GM19023 (cell line): ENCODE measurements around the gene SPP1.

Experiments
- ATAC-seq: cut with Tn5 transposase; IDR thresholded peaks from one replicate; pipeline ENCODE4 v1.9.1; 2021; ENCODE audit warnings: mild to moderate bottlenecking, moderate library complexity; ENCODE audit not compliant: unreplicated experiment

Gene SPP1

DNA sequence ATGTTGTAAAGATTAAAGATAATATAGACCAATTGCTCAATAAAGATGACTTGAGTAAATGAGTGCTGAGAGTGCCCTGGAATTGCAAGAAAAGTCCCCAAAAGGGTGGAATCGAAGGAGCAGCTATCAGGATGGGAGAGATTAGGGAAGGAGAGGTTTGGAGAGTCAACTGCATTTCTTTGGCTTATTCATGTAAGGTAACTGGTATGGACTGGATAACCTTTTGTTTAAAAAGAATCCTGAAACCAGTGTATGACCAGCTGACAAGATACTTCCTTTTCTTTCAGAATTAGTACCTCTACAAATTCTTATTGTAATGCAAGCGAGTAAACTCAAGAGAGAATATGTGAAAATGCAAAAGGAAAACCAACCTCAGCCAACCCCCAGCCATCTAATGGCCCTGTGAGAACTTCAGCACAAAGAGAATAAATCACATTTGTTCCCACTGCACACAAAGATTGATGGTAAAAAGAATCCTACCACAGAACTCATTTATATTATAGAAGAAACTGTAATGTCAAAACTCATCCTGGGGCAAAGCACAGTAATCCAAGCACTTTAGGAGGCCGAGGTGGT lies 24.5 kb upstream of the SPP1 start:
- no peak for ATAC-seq

DNA sequence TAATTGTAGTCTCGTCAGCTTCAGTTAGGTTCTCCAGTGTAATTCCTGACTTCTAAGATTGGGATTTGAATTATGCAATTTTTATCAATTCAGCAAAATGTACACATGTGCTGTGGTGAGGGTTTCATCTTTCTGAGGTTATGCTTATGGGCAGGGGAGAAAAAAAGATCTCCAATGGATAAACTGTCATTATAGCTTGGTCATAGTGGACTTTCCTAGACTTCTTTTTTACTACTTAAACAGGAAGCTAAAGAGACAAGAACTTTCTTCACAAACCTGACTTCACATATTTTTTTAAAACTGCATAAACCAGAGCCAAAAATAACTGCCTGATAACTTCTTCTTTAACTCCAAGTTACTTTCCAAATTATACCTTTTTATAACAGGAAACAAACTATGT lies 21.7 kb upstream of the SPP1 start:
- ATAC-seq = no peak

DNA sequence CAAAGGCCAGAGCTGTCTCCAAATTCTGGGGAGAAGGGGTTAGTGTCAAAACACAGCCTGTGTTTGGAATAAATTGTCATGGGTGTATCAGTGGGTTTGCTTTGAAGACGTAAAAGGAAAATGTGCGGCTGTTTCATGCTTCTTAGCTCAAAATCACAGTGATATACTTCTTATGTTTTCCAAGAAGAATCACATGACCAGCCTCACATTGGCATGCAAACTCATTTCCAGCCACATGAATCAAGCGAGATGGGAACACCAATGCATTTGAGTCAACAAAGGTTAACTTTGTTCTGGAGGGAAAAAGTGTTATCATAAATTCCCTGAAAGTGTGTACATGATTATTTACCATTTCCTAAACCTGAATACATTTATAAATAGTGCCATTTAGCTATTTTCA lies 19.0 kb upstream of the SPP1 start:
- ATAC-seq = no peak

GRCh38 chr4:87957061-87957460 lies 18.5 kb upstream of the SPP1 start:
- no peak for ATAC-seq

GRCh38 chr4:87961993-87962392 lies 13.5 kb upstream of the SPP1 start:
- no peak for ATAC-seq

DNA sequence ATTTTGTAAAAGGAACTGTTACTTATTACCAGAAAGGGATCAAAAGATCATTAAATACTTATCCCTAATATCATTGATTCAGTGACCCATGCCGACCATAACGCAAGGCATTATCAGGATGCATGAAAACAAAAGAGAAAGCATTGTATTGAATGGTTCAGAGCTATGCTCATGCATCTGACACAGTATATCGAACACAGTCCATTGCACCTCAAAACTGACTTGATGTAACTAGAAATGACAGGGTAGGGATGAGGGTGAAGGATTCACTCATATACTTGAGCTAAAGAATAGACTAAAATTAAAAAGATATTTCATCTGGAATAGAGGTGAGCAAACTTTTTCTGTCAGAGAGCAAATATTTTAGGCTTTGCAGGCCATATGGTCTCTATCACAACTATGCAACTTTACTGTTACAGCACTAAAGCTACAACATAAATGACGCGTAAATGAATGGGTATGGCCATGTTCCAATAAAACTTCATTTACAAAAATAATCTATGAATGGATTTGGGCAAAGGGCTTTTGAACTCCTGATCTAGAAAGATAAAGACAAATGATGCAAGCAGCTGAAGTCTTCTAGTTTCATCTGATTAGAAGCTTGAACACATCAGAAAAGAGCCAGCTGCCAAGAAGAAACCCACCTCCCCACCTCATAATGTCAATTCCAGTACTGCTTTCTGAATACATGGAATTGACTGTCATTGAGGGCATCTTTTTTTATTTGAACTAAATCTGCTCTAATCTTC lies 12.9 kb upstream of the SPP1 start:
- no peak for ATAC-seq

GRCh38 chr4:87965501-87965975 lies 10.0 kb upstream of the SPP1 start:
- ATAC-seq = no peak

DNA sequence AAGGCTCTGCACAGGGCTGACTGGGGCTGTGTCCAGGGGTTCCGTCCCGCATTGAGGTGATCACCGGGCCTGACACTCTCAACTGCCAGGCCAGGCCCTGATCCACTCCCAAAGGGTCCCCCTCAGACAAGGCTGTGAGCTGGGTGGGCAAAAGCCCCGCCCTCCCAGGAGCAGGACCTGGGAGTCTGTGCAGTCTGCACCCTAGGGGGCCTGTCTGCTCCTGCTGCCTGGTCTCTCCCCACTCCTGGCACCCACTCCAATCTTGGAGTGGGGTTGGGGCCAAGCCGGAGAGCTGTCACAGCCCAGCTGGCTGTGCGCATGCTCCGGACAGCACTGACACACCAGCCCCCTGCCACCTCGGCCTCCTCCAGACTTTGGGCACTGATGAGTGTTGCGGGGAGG lies 9.4 kb upstream of the SPP1 start:
- ATAC-seq = no peak

- no peak for ATAC-seq
Measured at GRCh38 chr4:87967193-87967592, 8.3 kb upstream of the SPP1 start.

DNA sequence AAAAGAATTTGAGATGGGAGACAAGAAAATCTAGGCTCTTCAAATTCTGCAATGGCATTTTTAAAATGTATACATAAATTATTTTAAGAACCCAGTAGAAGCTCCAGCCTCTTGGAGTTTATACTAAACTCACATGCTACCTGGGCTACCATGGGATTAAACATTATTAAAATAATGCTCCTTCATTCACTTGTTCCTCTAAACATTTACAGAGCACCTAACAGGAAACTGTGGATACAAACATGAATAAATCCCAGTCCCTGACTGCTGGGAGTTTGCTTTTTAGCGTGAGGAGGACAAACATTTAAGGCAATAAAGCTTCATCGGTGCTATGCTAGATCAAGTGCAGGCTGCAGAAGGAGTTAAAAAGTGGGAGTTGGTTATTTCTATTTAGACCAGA lies 5.4 kb upstream of the SPP1 start:
- ATAC-seq = no peak

- no peak for ATAC-seq
Measured at GRCh38 chr4:87971866-87972265, 3.6 kb upstream of the SPP1 start.

- peak; percentile 82 for ATAC-seq
Measured at GRCh38 chr4:87973283-87974169, 2.0 kb upstream of the SPP1 start.

DNA sequence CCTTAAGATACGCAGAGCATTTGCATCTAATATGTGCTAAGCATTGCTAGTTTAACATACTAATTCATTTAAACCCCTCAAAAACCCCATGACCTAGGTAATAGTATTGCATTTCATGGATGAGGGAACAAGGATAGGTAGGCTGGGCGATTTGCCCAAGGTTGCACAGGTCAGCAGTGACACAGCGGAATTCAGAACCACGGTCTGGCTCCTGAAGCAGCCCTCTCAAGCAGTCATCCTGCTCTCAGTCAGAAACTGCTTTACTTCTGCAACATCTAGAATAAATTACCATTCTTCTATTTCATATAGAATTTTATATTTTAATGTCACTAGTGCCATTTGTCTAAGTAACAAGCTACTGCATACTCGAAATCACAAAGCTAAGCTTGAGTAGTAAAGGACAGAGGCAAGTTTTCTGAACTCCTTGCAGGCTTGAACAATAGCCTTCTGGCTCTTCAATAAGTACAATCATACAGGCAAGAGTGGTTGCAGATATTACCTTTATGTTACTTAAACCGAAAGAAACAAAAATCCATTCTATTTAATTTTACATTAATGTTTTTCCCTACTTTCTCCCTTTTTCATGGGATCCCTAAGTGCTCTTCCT lies 555 bp upstream of the SPP1 start:
- no peak for ATAC-seq

GRCh38 chr4:87977521-87978278 lies 2.2 kb downstream of the SPP1 start:
- no peak for ATAC-seq

GRCh38 chr4:87978681-87979080 lies 3.2 kb downstream of the SPP1 start:
- ATAC-seq = no peak

DNA sequence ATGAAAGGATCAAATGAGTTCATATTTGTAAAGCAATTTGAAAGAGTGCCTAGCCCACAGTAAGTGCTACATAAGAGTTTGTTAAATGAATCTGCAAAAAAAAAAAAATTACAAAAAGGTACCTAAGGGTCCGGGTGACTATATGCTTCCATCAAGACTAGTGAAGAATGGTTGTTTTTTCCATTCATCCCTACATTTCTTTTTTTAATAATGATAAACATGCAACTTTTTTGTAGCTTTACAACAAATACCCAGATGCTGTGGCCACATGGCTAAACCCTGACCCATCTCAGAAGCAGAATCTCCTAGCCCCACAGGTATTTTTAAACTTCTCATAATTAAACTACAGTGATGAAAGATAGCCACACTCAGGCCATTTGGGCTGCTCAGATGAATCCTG lies 4.3 kb downstream of the SPP1 start:
- ATAC-seq = no peak

DNA sequence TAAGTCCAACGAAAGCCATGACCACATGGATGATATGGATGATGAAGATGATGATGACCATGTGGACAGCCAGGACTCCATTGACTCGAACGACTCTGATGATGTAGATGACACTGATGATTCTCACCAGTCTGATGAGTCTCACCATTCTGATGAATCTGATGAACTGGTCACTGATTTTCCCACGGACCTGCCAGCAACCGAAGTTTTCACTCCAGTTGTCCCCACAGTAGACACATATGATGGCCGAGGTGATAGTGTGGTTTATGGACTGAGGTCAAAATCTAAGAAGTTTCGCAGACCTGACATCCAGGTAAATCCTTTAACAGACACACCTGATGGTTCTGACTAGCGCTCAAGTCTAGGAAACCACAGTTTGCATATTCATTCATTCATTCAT lies 6.0 kb downstream of the SPP1 start:
- no peak for ATAC-seq

- ATAC-seq = no peak
Measured at GRCh38 chr4:87982036-87982435, 6.5 kb downstream of the SPP1 start.

GRCh38 chr4:87982446-87983010 lies 7.0 kb downstream of the SPP1 start:
- no peak for ATAC-seq

DNA sequence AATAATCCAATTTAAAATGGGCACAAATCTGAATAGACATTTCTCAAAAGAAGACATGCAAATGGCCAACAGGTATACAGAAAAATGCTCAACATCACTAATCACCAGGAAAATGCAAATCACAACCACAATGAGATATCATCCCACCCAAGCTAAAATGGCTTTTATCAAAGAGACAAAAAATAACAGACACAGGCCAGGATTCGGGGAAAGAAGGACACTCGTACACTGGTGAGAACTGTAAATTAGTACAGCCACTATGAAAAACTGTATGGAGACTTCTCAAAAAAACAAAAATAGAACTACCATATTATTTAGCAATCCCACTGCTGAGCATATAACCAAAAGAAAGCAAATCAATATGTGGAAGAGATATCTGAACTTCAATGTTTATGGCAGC lies 8.5 kb downstream of the SPP1 start:
- no peak for ATAC-seq
